ENCODE data around the gene AOX1. TPM values are rescaled to one million over a fixed set of nuclear protein-coding genes. Genes with fewer than 3 reads are reported as not detected.

AOX1 gene
- total RNA-seq, 1 experiment from 2014 or later = 0.71 TPM

DNA sequence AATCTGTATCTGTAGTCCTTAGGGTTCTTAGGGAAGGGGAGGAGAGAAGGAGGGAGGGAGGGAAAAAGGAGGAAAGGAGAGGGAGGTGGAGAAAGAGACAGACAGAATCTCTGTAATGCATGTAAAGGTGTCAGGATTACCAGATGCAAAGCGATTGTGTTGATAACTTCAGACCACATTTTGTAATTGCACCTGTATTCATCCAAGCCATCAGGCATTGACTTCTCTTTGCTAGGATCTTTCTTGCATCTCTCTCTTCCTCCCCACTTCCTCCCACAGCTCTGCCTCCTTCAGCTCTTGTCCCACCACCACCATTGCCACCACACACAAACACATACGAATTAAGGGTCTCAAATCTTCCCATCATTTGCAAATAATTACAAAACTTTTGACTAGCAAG is 91.4 kb downstream of the AOX1 start:
- TF ChIP-seq TCF7L2 (IDR thresholded peaks at IDR 0.05; ENCODE audit: borderline replicate concordance, extremely low read depth, insufficient read depth, insufficient read length) = no peak
- TF ChIP-seq ZFX (IDR thresholded peaks at IDR 0.05) = no peak
- TF ChIP-seq EZH2 (IDR thresholded peaks at IDR 0.05) = no peak
- TF ChIP-seq SIN3A (IDR thresholded peaks at IDR 0.05; ENCODE audit: low read depth) = no peak
- no peak for TF ChIP-seq POLR2A (IDR thresholded peaks at IDR 0.05; ENCODE audit: borderline replicate concordance, extremely low read depth, insufficient read depth, insufficient read length)
- no peak for TF ChIP-seq EZH2phosphoT487 (IDR thresholded peaks at IDR 0.05; ENCODE audit: borderline replicate concordance)
- no peak for TF ChIP-seq EGR1 (IDR thresholded peaks at IDR 0.05; ENCODE audit: low read depth)
- no peak for TF ChIP-seq RAD21 (IDR thresholded peaks at IDR 0.05; ENCODE audit: low read depth)
- TF ChIP-seq ZBTB33 (IDR thresholded peaks at IDR 0.05; ENCODE audit: extremely low read depth, insufficient replicate concordance, low read length) = no peak
- no peak for TF ChIP-seq CEBPB (IDR thresholded peaks at IDR 0.05; ENCODE audit: low read depth)
- no peak for TF ChIP-seq JUND (IDR thresholded peaks at IDR 0.05)
- no peak for TF ChIP-seq ELF1 (IDR thresholded peaks at IDR 0.05; ENCODE audit: borderline replicate concordance, low read depth)
- TF ChIP-seq YY1 (IDR thresholded peaks at IDR 0.05; ENCODE audit: extremely low read depth, insufficient replicate concordance, low read depth, low read length) = no peak
- no peak for TF ChIP-seq POLR2AphosphoS5 (IDR thresholded peaks at IDR 0.05; ENCODE audit: low read depth, low read length)
- no peak for TF ChIP-seq REST (IDR thresholded peaks at IDR 0.05; ENCODE audit: low read depth)
- no peak for TF ChIP-seq SP1 (IDR thresholded peaks at IDR 0.05; ENCODE audit: low read depth)
- no peak for TF ChIP-seq CBX3 (IDR thresholded peaks at IDR 0.05; ENCODE audit: low read depth)
- no peak for TF ChIP-seq CTCF (IDR thresholded peaks at IDR 0.05 in 2 of 3, conservative IDR thresholded peaks at IDR 0.05 in 1 of 3; ENCODE audit: borderline replicate concordance in 1 of 3, insufficient read depth in 1 of 3, low read depth in 2 of 3, low read length in 2 of 3)
- TF ChIP-seq SRF (IDR thresholded peaks at IDR 0.05; ENCODE audit: low read depth) = no peak
- Histone ChIP-seq H3K4me1 (ENCODE audit: control insufficient read depth in 1 of 2, insufficient read depth in 2 of 2, low read length in 2 of 2) (no peaks in the 10 kb centered on the region), H3K9me2 (ENCODE audit: insufficient read depth) (no peaks in the 10 kb centered on the region), H3K4me3 (replicated peaks in 1 of 2; ENCODE audit: low read depth in 1 of 2, low read length in 2 of 2) (no peak overlapping the region), H3K9ac (ENCODE audit: low read length) (no peak overlapping the region), H3K36me3 (ENCODE audit: control insufficient read depth in 1 of 2, insufficient read depth in 2 of 2, low read length in 2 of 2) (no peaks in the 10 kb centered on the region), H3K27me3 (ENCODE audit: insufficient read depth, low read length) (no peaks in the 10 kb centered on the region), H3K79me2 (ENCODE audit: insufficient read depth, low read length) (no peaks in the 10 kb centered on the region), H4K20me1 (ENCODE audit: insufficient read depth) (no peaks in the 10 kb centered on the region), H2AFZ (ENCODE audit: low read depth, low read length, poor library complexity, severe bottlenecking) (peak overlapping the region; percentile 15), H3K9me3 (ENCODE audit: control insufficient read depth in 1 of 2, insufficient read depth in 1 of 2, low read depth in 1 of 2, low read length in 2 of 2) (no peaks in the 10 kb centered on the region), H3K4me2 (ENCODE audit: low read length) (no peak overlapping the region), H3K27ac (ENCODE audit: low read depth, low read length) (no peak overlapping the region)
- intact Hi-C loops (cut with micrococcal nuclease) = no loop called here
- DNase-seq (ENCODE audit: low read depth, low spot score) (no peak), ATAC-seq (no peak)
- CTCF ChIA-PET = no interaction called here
- POLR2A ChIA-PET = interaction anchor here (0.7 kb wide), 1 partner anchor 578 kb away, joined by 3 read pairs; no protein-coding TSS in a partner anchor
- BruUV-seq (replicated peaks) = no TSS peak
- RAD21 ChIA-PET (ENCODE audit: low non-redundant PET in 1 of 2, low total read pairs in 2 of 2, uncharacterized antibody in 2 of 2, unreplicated experiment in 2 of 2) = no interaction called here
